Middle frontal gyrus (tissue), 1 donor: ENCODE results near the gene TNFRSF8.
"Not testable (repeated sequence)": the region's sequence is repeated elsewhere in the genome, so short reads cannot be mapped to it uniquely, and the experiment has no call there.

ENCODE experiments used
- DNase-seq: peaks from one replicate; pipeline ENCODE4 v3.0.0-alpha.2; 2015; ENCODE audit warnings: low spot score; ENCODE audit errors: extremely low spot score

The TNFRSF8 gene

DNA sequence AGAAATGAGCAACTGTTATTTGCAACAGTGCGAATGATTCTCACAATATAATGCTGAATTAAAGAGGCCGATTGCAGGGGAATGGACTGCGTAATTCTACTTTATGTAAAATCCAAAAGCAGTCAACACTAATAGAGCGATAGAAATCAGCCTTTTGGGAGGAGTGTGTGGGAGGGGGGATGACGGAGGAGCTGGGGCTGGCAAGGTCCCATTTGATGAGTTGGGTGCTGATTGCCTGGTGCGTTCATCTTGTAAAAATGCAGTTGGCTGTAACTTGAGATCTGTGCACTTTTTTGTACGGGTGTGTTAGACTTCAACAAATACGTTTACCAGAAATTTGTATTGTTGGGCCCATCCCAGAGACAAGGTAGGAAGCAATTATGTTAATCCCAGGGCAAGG lies 20.7 kb downstream of the TNFRSF8 start:
- DNase-seq: no peak

DNA sequence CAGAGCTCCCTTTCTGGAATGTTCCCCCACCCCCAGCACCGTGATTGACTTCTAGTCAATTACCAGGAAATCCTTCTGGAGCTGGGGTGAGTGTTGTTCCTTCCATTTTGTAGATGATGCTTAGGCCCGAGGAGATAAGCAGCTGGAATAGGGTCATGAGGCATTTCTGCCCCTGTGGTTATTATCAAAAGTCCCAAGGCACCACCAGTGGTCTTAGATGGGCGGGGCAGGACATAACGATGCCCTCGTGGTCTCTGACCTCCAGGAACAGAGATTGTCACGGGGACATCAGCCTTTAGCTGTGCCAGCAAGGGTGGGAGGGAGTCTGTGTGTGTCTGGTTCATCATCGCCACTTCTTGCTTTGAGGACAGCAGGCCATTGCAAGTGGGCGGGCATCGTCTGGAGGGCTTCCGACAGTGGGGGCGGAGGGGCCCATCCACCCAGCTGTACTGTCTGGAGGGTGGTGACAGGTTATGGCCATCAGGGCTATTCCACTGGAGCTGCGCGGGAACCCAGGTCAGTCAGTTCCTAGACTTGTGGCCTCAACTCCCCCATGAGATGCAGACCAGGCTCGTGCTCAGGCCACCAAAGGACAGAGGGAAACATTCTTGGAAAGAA lies 22.6 kb downstream of the TNFRSF8 start:
- no peak for DNase-seq

DNA sequence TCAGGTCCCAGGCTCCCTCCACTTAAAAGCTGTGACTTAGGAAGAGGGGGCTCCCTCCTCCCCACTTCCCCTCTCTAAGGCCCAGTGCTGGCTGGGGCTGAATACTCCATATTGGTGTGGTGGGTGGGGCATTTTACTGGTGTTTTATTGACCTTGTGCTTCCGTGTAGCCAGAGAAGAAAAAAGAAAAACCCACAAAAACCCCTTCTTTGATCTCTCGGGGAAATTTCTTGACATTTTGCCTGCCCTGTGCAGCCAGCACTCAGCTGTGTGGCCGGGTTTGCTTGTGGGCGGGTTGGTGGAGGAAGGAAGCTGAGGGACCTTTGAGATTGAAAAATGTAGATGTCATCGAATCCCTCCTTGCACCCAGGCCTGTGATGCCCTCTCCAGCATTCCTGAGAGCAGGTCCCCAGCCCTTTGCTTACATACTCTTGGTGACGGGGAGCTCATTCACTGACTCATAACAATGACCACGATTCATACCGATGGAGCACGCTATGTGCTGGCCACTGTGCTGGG lies 24.8 kb downstream of the TNFRSF8 start:
- DNase-seq: no peak

DNA sequence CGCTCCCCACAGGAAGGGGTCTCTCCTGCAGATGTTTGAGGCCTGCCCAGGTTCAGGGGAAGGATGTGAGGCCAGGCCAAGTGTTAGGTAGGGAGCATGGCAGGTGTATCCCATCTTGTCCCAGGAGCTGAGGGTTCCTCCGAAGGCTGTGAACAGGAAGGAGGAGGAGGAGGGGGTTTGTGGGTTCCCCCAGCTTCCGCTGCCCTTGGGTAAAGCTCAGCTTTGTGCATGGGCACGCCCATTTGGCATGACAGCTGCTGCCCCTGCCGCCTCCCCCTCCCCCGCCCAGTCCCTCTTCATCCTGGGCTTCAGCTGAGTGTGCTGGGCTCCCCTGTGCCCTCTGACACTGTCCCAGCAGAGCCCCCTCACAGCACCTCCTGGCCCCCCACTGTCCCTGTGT lies 25.5 kb downstream of the TNFRSF8 start:
- DNase-seq: no peak

DNA sequence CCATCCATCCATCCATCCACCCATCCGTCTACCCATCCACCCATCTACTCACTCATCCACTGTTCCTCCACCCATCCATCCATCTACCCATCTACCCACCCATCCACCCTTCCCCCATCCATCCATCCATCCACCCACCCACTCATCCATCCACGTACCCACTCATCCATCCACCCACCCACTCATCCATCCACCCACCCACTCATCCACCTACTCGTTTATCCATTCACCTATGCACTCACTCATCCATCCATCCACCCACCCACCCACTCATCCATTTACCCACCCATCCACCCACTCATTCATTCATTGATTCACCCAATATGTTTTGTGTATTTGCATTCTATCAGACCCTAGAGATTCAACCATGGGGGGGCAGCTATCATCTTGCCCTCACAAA lies 27.2 kb downstream of the TNFRSF8 start:
- DNase-seq: no peak

DNA sequence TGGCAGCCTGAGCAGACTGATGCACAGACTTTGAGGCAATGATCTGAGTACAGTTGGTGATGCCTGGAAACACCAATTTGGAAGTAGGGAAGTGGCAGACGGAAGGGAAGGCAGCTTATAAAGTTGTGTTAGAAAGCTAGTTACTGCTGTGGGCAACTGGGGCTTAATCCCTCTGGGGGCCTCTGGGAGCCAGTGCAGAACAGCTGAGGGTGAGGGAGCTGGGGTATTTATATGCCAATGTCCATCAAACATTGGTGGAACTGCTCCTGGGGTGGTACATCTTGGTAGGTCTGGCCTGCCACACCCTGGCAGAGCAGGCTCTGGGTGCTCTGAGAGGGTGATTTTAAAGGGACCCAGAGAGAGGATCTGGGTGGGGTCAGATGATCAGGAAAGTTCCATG lies 28.1 kb downstream of the TNFRSF8 start:
- DNase-seq: no peak

DNA sequence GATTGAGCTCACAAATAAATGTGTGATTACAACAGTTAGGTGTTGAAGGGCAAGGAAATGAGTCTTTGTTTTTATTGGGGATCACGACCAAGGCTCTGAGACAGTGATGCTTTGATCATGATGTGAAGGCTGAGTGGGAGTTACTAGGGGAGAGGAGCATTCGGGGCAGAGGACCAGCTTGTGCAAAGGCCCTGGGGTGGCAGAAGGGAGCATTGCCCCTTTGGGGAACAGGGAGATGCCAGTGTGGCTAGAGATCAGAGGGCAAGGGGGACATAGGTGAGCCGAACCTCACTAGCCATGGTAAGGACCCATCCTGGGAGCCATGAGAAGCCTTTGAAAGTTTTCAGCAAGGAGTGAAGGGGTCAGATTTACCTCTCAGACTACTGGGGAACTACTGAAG lies 31.1 kb downstream of the TNFRSF8 start:
- no peak for DNase-seq

DNA sequence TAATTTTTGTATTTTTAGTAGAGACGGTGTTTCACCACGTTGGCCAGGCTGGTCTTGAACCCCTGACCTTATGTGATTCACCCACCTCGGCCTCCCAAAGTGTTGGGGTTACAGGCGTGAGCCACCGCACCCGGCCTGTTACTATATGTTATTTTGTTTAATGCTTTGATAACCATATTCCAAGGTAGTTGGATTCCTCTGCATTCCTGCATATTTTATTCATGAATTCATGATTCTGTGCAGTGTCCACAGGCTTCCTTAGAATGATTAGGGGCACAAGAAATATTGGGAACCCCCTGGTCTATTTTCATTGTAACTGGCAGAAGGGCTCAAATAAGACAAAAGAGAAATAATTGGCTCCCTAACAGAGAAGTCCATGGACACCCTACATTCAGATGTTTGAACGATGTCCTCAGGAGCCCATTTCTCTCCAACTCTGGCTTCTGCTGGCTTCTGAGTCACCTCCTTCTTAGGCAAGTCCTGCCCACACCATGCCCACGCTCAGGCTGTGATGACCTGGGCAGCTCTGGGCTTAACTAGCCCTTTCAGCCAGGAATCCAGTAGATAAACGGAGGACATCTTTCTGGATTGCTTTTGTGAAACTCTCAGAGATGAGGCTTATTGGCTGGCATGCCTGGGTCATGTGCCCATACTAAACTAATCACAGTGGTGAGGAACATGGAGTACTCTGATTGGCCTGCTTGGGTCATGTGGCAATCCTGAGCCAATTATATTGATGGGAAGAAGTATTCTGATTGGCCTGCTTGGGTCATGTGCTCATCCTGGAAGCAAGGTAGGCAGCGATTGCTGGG lies 32.6 kb downstream of the TNFRSF8 start:
- no peak for DNase-seq

DNA sequence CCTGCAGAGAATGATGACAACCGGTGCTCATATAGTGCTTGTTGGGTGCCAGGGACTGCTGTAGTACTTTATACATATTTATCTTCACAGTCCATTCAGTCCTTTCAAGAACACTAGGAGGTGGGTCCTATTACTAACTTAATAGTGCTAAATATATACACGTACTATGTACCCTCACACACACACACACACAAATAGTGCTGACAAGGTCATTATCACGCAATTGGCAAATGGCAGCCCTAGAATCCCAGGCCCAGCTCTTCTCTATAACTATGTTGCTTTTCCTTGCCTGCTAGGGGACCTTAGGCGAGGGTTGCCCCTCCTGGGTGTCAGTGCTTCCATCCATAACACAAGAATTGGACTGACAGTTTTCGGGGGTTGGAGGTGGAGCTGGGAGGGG lies 33.5 kb downstream of the TNFRSF8 start:
- DNase-seq: no peak

DNA sequence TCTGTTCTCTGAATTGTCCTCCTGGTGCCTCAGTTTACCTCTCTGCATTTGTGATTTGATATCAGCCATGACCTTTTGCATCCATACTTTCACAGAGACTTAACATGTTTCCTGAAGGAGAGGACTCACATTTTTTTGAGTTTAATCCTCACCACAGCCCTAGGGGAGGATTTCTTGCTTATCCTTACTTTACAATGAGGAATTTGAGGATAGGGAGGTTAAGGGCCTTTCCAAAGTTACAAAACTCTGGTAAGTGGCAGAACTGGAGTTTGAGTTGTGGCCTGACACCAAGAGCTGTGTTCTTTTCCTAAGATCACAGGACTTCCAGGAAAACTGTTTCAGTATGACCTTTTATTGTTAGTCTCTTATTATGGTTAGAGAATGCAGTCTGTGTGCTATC lies 34.2 kb downstream of the TNFRSF8 start:
- no peak for DNase-seq

DNA sequence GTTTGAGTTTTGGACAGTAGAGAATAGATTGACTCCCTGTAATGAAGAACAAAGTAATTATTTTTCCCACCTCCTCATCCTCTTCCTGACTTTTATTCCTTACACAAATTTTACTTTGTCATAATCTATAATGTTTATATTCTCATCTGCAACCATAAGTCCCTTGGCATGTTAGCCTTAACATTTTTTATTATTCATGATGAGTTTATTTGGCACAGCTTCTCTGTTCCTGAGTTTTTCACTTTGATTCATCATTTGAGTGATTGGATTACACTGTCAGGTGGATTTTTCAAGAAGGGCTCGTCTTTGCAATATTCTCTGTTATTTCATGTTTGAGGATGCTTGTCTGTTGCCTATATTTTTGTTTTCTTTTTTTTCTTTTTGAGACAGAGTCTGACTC lies 35.7 kb downstream of the TNFRSF8 start:
- no peak for DNase-seq

DNA sequence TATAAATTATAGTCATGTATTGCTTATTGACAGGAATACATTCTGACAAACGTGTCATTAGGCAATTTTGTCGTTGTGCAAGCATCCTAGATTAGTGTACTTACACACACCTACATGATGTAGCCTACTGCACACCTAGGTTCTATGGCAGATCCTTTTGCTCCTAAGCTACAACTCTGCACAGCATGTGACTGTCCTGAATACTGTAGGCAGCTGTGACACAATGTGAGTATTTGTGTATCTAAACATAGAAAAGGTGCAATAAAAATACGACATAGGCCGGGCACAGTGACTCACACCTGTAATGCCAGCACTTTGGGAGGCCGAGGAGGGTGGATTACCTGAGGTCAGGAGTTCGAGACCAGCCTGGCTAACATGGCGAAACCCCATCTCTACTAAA lies 36.5 kb downstream of the TNFRSF8 start:
- no peak for DNase-seq

DNA sequence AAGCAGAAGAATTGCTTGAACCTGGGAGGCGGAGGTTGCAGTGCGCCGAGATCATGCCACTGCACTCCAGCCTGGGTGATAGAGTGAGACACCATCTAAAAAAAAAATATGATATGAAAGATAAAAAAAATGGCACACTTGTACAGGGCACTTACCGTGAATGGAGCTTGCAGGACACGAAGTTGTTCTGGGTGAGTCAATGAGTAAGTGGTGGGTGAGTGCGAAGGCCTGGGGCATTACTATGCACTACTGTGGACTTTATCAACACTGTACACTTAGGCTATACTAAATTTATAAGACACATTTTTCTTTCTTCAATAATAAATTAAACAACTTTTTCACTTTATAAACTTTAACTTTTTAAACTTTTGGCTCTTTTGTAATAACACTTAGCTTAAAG lies 37.0 kb downstream of the TNFRSF8 start:
- DNase-seq: no peak

DNA sequence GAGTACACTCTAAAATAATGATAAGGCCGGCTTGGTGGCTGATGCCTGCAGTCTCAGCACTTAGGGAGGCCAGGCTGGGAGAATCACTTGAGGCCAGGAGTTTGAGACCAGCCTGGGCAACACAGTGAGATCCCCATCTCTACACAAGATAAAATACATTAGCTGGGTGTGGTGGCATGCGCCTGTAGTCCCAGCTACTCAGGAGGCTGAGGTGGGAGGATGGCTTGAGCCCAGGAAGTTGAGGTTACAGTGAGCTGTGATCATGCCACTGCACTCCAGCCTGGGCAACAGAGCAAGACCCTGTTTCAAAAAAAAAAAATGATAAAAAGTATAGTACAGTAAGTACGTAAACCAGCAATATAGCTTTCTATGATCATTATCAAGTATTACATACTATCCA lies 38.0 kb downstream of the TNFRSF8 start:
- not testable (repeated sequence) for DNase-seq

DNA sequence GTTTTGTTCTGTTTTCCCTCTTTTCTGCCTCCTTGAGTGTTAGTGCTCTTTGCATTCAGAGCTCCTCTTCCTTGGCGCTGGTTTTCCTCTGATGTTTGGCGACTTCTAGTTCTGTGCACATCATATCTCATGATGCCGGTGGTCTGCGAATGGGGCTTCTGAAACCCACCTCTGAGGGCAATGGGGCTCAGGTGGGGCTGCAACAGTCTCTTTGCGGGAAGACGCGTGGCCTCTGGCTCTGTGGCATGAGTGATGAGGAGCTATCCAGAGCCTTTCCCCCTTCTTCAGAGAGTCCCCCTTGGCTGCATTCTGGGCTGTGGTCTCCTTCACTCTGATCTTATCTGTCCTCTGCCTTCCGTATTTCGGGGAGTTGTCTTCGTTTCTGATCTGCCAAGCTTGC lies 39.0 kb downstream of the TNFRSF8 start:
- no peak for DNase-seq

DNA sequence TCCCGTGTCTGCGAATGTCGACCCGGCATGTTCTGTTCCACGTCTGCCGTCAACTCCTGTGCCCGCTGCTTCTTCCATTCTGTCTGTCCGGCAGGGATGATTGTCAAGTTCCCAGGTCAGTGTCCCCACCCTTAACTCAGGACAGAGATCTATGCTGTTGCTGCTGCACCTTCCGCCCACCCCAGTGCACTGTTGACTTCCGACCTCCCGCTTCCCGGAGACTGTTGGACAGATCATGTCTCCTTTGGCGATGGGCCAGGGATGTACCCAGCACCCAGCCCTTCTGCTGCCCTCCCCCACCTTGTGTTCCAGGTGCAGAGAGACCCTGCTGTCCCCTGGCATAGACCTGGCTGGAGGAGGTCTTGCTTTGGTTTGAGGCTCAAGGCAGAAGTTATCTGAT lies 41.3 kb downstream of the TNFRSF8 start:
- DNase-seq: no peak

DNA sequence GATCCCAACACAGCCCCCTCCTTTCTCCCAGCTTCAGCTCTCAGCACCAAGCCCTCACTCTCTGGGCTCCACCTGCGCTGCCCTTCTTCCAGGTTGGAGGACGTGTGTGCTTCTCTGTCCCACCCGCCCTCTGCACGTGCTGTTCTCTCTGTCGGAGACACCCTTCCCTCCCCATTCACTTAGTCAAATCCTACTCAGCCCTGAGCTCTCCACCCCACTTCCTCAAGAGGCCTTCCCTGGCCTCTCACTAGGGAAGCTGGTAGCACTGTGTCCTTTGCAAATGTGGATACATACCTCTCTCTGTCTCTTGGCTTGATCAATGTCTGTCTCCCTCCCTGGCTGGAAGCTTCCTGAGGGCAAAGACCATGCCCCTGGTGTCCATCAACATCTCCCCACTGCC lies 43.0 kb downstream of the TNFRSF8 start:
- no peak for DNase-seq

DNA sequence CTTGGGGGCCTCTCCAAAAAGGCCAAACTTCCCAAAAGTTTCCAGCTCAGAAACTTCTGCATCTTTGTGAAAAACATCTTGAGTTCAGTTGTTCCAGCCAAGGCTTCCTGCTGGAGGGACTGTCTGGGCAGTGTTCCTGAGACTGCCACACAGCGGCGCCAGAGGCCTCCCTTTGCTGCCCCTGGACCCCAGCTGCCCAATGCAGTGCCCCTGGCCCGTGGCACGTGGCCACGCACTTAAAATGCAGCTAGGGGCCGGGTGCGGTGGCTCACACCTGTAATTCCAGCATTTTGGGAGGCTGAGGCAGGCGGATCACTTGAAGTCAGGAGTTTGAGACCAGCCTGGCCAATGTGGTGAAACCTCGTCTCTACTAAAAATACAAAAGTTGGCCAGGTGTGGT lies 43.8 kb downstream of the TNFRSF8 start:
- DNase-seq: not testable (repeated sequence)

DNA sequence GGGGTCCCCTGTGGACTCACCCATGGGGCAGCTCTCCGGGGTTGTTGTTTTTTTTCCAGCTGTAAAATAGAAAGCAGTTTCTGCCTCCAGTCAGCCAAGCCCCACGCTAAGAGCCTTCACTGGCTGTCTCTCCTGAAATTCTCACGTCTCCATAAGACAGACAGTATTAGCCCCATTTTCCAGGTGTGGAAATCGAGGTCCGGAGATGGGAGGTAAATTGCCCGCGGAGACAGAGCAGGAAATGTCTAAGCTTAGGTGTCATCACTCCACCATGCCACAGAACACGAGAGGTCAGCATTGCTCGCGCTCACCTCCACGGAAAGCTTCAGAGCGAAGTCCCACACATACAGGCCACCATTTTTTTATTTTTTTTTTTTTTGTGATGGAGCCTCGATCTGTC lies 44.6 kb downstream of the TNFRSF8 start:
- DNase-seq: no peak

DNA sequence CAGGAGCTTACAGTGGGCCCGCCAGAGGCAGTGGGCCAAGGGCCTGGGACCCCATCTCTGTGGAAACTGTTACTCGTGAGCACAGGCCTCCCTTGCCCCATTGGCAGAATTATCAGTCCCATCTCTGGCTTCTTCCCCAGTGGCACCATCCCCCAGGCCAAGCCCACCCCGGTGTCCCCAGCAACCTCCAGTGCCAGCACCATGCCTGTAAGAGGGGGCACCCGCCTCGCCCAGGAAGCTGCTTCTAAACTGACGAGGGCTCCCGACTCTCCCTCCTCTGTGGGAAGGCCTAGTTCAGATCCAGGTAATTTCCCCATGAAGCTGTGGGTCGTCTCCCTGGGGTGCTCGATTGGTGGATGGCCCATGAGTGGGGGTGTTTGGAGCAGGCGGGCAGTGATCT lies 46.8 kb downstream of the TNFRSF8 start:
- no peak for DNase-seq

DNA sequence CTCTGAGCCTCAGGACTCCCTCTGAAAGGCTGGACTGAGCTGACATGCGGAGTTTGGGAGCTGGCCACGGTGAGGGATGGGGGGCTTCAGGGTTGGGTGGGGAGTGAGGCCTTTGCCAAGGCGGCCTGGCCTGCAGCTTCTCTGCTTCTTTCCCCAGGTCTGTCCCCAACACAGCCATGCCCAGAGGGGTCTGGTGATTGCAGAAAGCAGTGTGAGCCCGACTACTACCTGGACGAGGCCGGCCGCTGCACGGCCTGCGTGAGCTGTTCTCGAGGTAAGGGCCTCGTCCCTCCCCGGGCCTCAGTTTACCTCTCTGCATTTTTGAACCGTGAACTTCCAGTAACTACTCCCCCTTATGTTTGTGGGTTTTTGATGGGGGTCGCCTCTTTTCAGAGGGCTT lies 48.6 kb downstream of the TNFRSF8 start:
- no peak for DNase-seq

DNA sequence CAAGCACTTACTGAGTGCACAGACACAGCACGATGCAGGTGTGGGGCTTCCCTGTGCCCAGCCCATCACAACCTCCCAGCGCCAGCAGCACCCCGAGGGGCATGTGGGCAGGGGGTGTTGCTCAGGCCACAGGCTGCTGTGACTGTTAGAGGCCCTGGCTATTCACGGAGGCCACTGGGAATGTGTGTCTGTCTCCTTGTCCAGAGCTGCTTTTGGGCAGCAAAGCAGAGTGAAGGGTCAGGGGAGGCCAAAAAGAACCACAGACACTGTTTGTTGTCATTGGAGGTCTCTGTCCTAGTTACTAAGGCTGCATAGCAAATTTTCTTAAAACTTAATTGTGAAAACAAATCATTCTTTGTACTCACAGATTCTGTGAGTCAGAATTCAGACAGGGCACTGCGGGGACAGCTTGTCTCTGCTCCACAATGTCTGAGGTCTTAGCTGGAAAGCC lies 49.6 kb downstream of the TNFRSF8 start:
- DNase-seq: no peak
